AG04450 (cell line): ENCODE measurements around the gene TMEM238L. TPM values are rescaled to one million over a fixed set of nuclear protein-coding genes. Genes with fewer than 3 reads are reported as not detected.

ENCODE experiments used
- CTCF ChIA-PET: fragments of 300-600, 350-600 bp; formaldehyde crosslinking; extraction: SDS; loops from one replicate; lab custom pipeline; 2022; ENCODE audit warnings: antibody characterized with exemption, inconsistent platforms; lab: Charles Lee
- POLR2A ChIA-PET: fragments of 350-600 bp; formaldehyde crosslinking; extraction: SDS; loops from one replicate; lab custom pipeline; 2021; ENCODE audit warnings: antibody characterized with exemption, inconsistent platforms; lab: Yijun Ruan, JAX
- DNase-seq: peaks from one replicate; pipeline ENCODE4 v3.0.0-alpha.2; 2011; ENCODE audit warnings: low read depth, low spot score
- H3K27ac ChIP-seq: one replicate; pipeline ENCODE4 v1.5.1; 2012; ENCODE audit warnings: low read depth, low read length, control low read depth
- H3K27me3 ChIP-seq: one replicate; pipeline ENCODE4 v1.6.0; 2012; ENCODE audit warnings: low read length; ENCODE audit not compliant: control insufficient read depth, insufficient read depth
- H3K4me3 ChIP-seq: 2 replicates; pipeline ENCODE4 v1.5.1; 2011; ENCODE audit warnings: mild to moderate bottlenecking, low read depth, low read length, control low read depth
- H3K9me3 ChIP-seq: 2 replicates; pipeline ENCODE4 v1.5.1; 2012; ENCODE audit warnings: low read length; ENCODE audit not compliant: control insufficient read depth, insufficient read depth
- polyA plus RNA-seq: library from polyadenylated mRNA; depleted of rRNA; stranded (reverse); fragments of >200 nt; gene quantifications from 2 replicates; pipeline ENCODE4 v1.2.3, GENCODE V29; 2011
- TF ChIP-seq, protein P1 (sequence below): IDR thresholded peaks from 2 replicates; pipeline ENCODE4 v1.5.1; 2011; ENCODE audit warnings: low read depth, low read length, control low read depth, inconsistent platforms

Gene TMEM238L
- polyA plus RNA-seq, 1 experiment, result not detected

DNA sequence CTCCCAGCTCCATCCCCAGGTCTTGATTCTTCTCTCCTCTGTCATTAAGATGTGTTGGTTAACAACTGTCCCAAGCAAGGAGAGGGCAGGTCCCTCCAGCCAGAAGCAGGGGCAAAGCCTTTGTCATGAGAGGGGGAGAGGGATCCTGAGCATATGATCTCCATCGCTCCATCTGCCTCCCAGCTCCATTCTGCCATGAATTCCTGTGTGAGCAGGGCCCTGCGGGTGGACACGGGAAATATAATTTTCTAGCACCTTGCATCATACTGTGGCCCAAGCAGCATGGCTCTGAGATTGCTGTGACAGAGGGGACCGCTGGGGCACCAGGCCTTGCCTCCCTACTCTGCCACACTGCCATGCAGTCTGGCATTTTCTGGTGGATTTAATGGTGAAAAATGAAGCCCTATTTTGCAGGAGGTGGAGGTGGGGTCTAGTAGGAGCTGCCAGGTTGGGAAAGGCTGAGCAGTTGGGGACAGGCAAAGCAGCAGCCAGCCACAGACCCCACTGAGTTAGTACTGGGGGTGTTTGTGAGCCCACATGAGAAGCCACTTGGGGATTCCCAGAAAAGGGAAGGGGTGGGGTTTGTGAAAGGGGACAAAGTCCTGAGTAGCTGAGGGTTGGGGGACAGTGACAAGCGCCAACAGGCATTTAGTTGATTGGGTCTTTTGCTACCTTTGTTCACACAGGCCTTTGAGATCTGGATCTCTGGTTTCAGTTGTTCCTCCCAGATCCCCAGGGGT lies 16.4 kb downstream of the TMEM238L start:
- ChIA-PET CTCF (no interaction called here), POLR2A (no interaction called here)
- no peak for DNase-seq
- Histone ChIP-seq H3K27ac (no peak overlapping the region), H3K9me3 (no peaks in the 10 kb centered on the region; the same call in 1 of the 2 replicates), H3K4me3 (no peak overlapping the region), H3K27me3 (no peaks in the 10 kb centered on the region)
- TF ChIP-seq, protein P1, sequence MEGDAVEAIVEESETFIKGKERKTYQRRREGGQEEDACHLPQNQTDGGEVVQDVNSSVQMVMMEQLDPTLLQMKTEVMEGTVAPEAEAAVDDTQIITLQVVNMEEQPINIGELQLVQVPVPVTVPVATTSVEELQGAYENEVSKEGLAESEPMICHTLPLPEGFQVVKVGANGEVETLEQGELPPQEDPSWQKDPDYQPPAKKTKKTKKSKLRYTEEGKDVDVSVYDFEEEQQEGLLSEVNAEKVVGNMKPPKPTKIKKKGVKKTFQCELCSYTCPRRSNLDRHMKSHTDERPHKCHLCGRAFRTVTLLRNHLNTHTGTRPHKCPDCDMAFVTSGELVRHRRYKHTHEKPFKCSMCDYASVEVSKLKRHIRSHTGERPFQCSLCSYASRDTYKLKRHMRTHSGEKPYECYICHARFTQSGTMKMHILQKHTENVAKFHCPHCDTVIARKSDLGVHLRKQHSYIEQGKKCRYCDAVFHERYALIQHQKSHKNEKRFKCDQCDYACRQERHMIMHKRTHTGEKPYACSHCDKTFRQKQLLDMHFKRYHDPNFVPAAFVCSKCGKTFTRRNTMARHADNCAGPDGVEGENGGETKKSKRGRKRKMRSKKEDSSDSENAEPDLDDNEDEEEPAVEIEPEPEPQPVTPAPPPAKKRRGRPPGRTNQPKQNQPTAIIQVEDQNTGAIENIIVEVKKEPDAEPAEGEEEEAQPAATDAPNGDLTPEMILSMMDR, result no peak

DNA sequence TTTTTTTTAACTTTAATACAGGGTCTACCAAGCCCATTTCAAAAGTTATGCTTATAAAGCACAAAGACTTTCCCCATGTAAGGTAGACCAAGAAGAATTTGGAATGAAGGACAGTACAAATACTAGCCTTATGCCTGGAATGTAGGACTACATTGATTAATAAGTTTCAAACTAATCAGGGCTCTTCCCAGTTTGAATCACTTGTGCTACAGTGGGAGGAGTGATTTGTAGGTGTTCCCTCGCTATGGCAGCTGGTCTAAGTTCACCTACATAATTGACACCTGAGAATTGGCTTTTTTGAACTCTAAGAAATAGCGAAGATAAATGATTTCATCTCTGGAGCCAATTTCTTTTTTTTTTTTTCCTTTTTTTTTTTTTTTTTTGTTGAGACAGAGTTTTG lies 18.6 kb downstream of the TMEM238L start:
- no peak for DNase-seq
- H3K9me3 ChIP-seq, result no peaks in the 10 kb centered on the region; the same call in 1 of the 2 replicates
- no peaks in the 10 kb centered on the region for H3K27me3 ChIP-seq
- H3K27ac ChIP-seq, result no peak overlapping the region
- no peak overlapping the region for H3K4me3 ChIP-seq
- ChIA-PET POLR2A (no interaction called here), CTCF (no interaction called here)
- TF ChIP-seq, protein P1, result no peak

DNA sequence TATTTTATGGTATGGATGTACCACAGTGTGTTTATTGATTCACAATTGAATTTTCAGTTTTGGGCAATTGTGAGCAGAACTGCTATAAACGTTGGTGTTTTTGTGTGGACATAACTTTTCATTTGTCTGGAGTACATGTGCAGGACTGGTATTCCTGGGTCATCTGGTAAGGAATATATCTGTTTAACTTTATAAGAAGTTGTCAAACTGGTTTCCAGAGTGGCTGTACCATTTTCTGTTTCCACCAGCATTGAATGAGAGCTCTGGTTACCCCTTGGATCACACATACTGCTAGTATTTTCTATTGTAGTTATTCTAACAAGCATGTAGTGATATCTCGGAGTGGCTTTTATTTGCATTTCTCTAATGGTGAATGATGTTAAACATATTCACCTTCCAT lies 24.3 kb downstream of the TMEM238L start:
- no peaks in the 10 kb centered on the region for H3K27me3 ChIP-seq
- TF ChIP-seq, protein P1, result no peak
- H3K27ac ChIP-seq, result no peak overlapping the region
- no peak overlapping the region for H3K4me3 ChIP-seq
- ChIA-PET POLR2A (no interaction called here), CTCF (no interaction called here)
- no peaks in the 10 kb centered on the region for H3K9me3 ChIP-seq
- DNase-seq, result no peak

DNA sequence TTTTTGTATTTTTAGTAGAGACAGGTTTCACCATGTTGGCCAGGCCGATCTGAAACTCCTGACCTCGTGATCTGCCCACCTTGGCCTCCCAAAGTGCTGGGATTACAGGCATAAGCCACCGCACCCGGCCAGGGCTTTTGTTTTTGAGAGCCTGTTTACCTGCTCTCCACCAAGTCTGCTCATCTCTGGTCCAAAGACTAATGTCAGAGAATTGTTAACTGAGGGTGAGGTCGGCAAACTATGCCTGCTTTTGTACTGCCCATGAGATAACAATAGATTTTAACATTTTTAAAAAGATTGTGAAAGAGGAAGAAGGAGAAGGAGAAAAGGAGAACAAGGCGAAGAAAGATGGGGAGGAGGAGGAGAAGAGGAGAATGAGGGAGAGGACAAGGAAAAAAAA lies 26.0 kb downstream of the TMEM238L start:
- ChIA-PET CTCF (no interaction called here), POLR2A (no interaction called here)
- no peaks in the 10 kb centered on the region for H3K9me3 ChIP-seq
- TF ChIP-seq, protein P1, result no peak
- H3K4me3 ChIP-seq, result no peak overlapping the region
- H3K27me3 ChIP-seq, result no peaks in the 10 kb centered on the region
- DNase-seq, result no peak
- H3K27ac ChIP-seq, result no peak overlapping the region

DNA sequence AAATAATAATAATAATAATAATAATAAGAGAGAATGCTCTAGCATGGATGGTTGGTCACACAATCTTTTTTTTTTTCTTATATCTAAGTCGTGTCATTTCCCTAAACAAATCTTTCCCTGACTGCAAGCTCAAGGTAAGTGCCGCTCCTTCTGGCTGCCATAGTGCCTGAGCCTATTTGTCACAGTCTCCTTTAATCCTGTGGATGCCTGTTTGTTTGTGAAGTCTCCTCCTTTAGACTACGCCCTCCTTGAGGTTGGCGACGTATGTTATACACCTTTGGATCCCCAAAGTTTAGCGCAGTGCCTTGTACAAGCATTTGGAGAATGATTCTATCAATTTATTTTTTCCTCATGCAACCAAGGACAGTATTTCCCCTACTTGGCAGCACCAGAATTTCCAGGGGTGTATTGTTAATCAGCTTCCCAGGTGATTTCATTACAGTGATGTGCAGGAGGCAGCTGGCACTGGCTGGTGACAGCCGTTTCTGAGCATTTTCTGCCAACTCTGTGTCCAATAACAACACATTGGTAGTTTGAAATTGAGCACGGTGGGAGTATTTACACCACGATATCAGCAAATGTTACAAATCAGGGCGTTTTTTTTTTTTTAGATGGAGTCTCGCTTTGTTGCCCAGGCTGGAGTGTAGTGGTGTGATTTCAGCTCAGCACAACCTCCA lies 26.6 kb downstream of the TMEM238L start:
- no peak for DNase-seq
- Histone ChIP-seq H3K27me3 (no peaks in the 10 kb centered on the region), H3K4me3 (no peak overlapping the region), H3K27ac (no peak overlapping the region), H3K9me3 (no peaks in the 10 kb centered on the region; the same call in 1 of the 2 replicates)
- CTCF ChIA-PET, result no interaction called here
- POLR2A ChIA-PET, result no interaction called here
- TF ChIP-seq, protein P1, result no peak
